A549 (cell line): ENCODE measurements around the gene MGRN1. TPM values are rescaled to one million over a fixed set of nuclear protein-coding genes. Genes with fewer than 3 reads are reported as not detected.

ENCODE experiments used
- ATAC-seq, 2 experiments: fragments of 200-7000 bp in 1 of 2; fragments of >200 bp in 1 of 2; cut with Nextera tagmentation in 1 of 2; cut with Tn5 transposase in 1 of 2; 3 replicates each; pipeline versions ENCODE4 v1.8.0 to v1.9.1; 2018 to 2020; ENCODE audit warnings: mild to moderate bottlenecking in 1 of 2, moderate library complexity in 1 of 2
- CTCF ChIA-PET: fragments of 300-600 bp; sonication (Branson Sonifier 250); formaldehyde crosslinking; extraction: SDS; loops from one replicate; lab custom pipeline; 2021; ENCODE audit warnings: antibody characterized with exemption, inconsistent platforms; lab: Yijun Ruan, JAX
- POLR2A ChIA-PET: fragments of 350-600 bp; formaldehyde crosslinking; extraction: SDS; loops from one replicate; lab custom pipeline; 2021; ENCODE audit warnings: antibody characterized with exemption, inconsistent platforms; lab: Yijun Ruan, JAX
- DNase-seq, 2 experiments: peaks; one replicate each; pipeline versions ENCODE4 v3.0.0 to v3.0.0-alpha.2; 2011 to 2016; ENCODE audit warnings: low read depth in 1 of 2, low spot score in 1 of 2
- FAIRE-seq: peaks from 2 replicates; lab custom pipeline; 2011; peaks lifted over from hg19 to GRCh38; lab: Jason Lieb, UNC
- H3K27ac ChIP-seq, 2 experiments: fragments of >200 bp; sonication (Bioruptor Twin); formaldehyde crosslinking; 3 replicates each; pipeline ENCODE4 v1.5.1; 2016 to 2017
- H3K4me1 ChIP-seq: fragments of >200 bp; sonication (Bioruptor Twin); formaldehyde crosslinking; 3 replicates; pipeline ENCODE4 v1.6.1; 2016
- H3K4me2 ChIP-seq: fragments of >200 bp; sonication (Bioruptor Twin); formaldehyde crosslinking; 3 replicates; pipeline ENCODE4 v1.6.1; 2016
- H3K4me3 ChIP-seq: fragments of >200 bp; sonication (Bioruptor Twin); formaldehyde crosslinking; 3 replicates; pipeline ENCODE4 v1.5.1; 2016
- H3K9me3 ChIP-seq: fragments of >200 bp; sonication (Bioruptor Twin); formaldehyde crosslinking; 3 replicates; pipeline ENCODE4 v1.6.1; 2016
- CBX8 ChIP-seq: fragments of 200-600 bp; sonication (generic); IDR thresholded peaks from 2 replicates; pipeline ENCODE4 v1.6.1; 2016
- CHD2 ChIP-seq: fragments of 150-350 bp; IDR thresholded peaks from 2 replicates; pipeline ENCODE4 v1.6.1; 2014; ENCODE audit warnings: low read length; ENCODE audit not compliant: partially characterized antibody
- E2F6 ChIP-seq: IDR thresholded peaks from 2 replicates; pipeline ENCODE4 v1.6.1; 2012; ENCODE audit warnings: low read depth, borderline replicate concordance
- EHMT2 ChIP-seq: fragments of 200-600 bp; sonication (generic); IDR thresholded peaks from 2 replicates; pipeline ENCODE4 v1.6.1; 2016; ENCODE audit warnings: antibody characterized with exemption, low read depth, mild to moderate bottlenecking, moderate library complexity
- ELK1 ChIP-seq: fragments of 150-350 bp; IDR thresholded peaks from 2 replicates; pipeline ENCODE4 v1.6.1; 2014; ENCODE audit warnings: low read depth, mild to moderate bottlenecking, low read length
- EP300 ChIP-seq, 2 experiments: fragments of >200 bp; sonication (Bioruptor Twin); formaldehyde crosslinking; IDR thresholded peaks; 2 replicates in 1 of 2; 3 replicates in 1 of 2; pipeline ENCODE4 v1.6.1; 2016 to 2017
- ESRRA ChIP-seq: fragments of 150-350 bp; IDR thresholded peaks from 2 replicates; pipeline ENCODE4 v1.6.1; 2014; ENCODE audit warnings: mild to moderate bottlenecking, low read length, borderline replicate concordance
- FOSB ChIP-seq: fragments of 250-450 bp; sonication (Bioruptor Pico); IDR thresholded peaks from 2 replicates; pipeline ENCODE4 v1.5.0; 2020; ENCODE audit warnings: mild to moderate bottlenecking, moderate library complexity
- GATA3 ChIP-seq: IDR thresholded peaks from 2 replicates; pipeline ENCODE4 v1.6.1; 2012; ENCODE audit warnings: borderline replicate concordance
- HES2 ChIP-seq: fragments of >200 bp; sonication (Bioruptor Twin); formaldehyde crosslinking; IDR thresholded peaks from 2 replicates; pipeline ENCODE4 v1.6.1; 2016
- HOXB5 ChIP-seq: fragments of 250-450 bp; sonication (Bioruptor Pico); IDR thresholded peaks from 2 replicates; pipeline ENCODE4 v1.5.0; 2020; ENCODE audit warnings: mild to moderate bottlenecking, moderate library complexity
- JUN ChIP-seq, 2 experiments: fragments of >200 bp; sonication (Bioruptor Twin); formaldehyde crosslinking; IDR thresholded peaks; 2 replicates in 1 of 2; 3 replicates in 1 of 2; pipeline ENCODE4 v1.6.1; 2016 to 2017
- JUNB ChIP-seq: fragments of >200 bp; sonication (Bioruptor Twin); formaldehyde crosslinking; IDR thresholded peaks from 2 replicates; pipeline ENCODE4 v1.6.1; 2016
- MAX ChIP-seq: IDR thresholded peaks from 2 replicates; pipeline ENCODE4 v1.6.1; 2012
- NPAS2 ChIP-seq: fragments of 250-450 bp; sonication (Bioruptor Pico); IDR thresholded peaks from 2 replicates; pipeline ENCODE4 v1.8.0; 2022; ENCODE audit warnings: mild to moderate bottlenecking, moderate library complexity, borderline replicate concordance
- POLR2AphosphoS2 ChIP-seq: conservative IDR thresholded peaks from 2 replicates; pipeline ENCODE4 v1.6.1; 2012; ENCODE audit warnings: low read length, improper control_type of control experiment, inconsistent platforms
- RCOR1 ChIP-seq: fragments of 150-350 bp; IDR thresholded peaks from 2 replicates; pipeline ENCODE4 v1.6.1; 2014; ENCODE audit warnings: antibody characterized with exemption, low read length, low read depth
- RFX5 ChIP-seq: fragments of 450-650 bp; IDR thresholded peaks from 2 replicates; pipeline ENCODE4 v1.7.1; 2014; ENCODE audit warnings: antibody characterized with exemption, mild to moderate bottlenecking, moderate library complexity
- RNF2 ChIP-seq: fragments of 200-600 bp; sonication (generic); IDR thresholded peaks from 2 replicates; pipeline ENCODE4 v1.6.1; 2016; ENCODE audit warnings: low read depth, mild to moderate bottlenecking, antibody characterized with exemption, moderate library complexity, borderline replicate concordance
- TFCP2L1 ChIP-seq: fragments of 250-450 bp; sonication (Bioruptor Pico); IDR thresholded peaks from 2 replicates; pipeline ENCODE4 v1.5.0; 2021; ENCODE audit warnings: mild to moderate bottlenecking
- TP53 ChIP-seq: fragments of 250-450 bp; sonication (Bioruptor Pico); IDR thresholded peaks from 2 replicates; pipeline ENCODE4 v1.5.0; 2021; ENCODE audit warnings: mild to moderate bottlenecking, moderate library complexity
- ZC3H11A ChIP-seq: fragments of 450-650 bp; IDR thresholded peaks from 2 replicates; pipeline ENCODE4 v1.6.1; 2014; ENCODE audit warnings: antibody characterized with exemption, mild to moderate bottlenecking
- ZFP36 ChIP-seq: fragments of 450-650 bp; IDR thresholded peaks from 2 replicates; pipeline ENCODE4 v1.6.1; 2014; ENCODE audit warnings: borderline replicate concordance; ENCODE audit not compliant: partially characterized antibody
- ZNF302 ChIP-seq: fragments of 250-450 bp; sonication (Bioruptor Pico); IDR thresholded peaks from 2 replicates; pipeline ENCODE4 v1.9.0; 2021; ENCODE audit warnings: inconsistent platforms, mild to moderate bottlenecking, moderate library complexity
- WGBS: methylation state at CpG from one replicate; pipeline ENCODE4 v1.1.6; 2017; ENCODE audit errors: missing lambda C conversion rate; 5-methylcytosine and 5-hydroxymethylcytosine counted together
- polyA plus RNA-seq, 4 experiments: library from polyadenylated mRNA; depleted of rRNA in 3 of 4; stranded (reverse); fragments of >200 nt; fragmentation: RNase III in 1 of 4; extraction: RNeasy Plus Mini Kit Qiagen cat#74134 plus additional on column Dnase treatment in 1 of 4; gene quantifications; 2 replicates in 3 of 4; 3 replicates in 1 of 4; pipeline ENCODE4 v1.2.3, GENCODE V29; 2011 to 2017
- TF ChIP-seq, protein P1 (sequence below): fragments of >200 bp; sonication (Bioruptor Twin); formaldehyde crosslinking; IDR thresholded peaks from 3 replicates; pipeline ENCODE4 v1.5.1; 2016
- TF ChIP-seq, protein P2 (sequence below): fragments of 250-450 bp; sonication (Bioruptor Pico); IDR thresholded peaks from 2 replicates; pipeline ENCODE4 v1.5.0; 2021; ENCODE audit warnings: mild to moderate bottlenecking, moderate library complexity, borderline replicate concordance

The MGRN1 gene
- polyA plus RNA-seq, 2 of the 4 experiments (the other 2 are of a cell fraction) = 4.3 to 29.9 TPM

DNA sequence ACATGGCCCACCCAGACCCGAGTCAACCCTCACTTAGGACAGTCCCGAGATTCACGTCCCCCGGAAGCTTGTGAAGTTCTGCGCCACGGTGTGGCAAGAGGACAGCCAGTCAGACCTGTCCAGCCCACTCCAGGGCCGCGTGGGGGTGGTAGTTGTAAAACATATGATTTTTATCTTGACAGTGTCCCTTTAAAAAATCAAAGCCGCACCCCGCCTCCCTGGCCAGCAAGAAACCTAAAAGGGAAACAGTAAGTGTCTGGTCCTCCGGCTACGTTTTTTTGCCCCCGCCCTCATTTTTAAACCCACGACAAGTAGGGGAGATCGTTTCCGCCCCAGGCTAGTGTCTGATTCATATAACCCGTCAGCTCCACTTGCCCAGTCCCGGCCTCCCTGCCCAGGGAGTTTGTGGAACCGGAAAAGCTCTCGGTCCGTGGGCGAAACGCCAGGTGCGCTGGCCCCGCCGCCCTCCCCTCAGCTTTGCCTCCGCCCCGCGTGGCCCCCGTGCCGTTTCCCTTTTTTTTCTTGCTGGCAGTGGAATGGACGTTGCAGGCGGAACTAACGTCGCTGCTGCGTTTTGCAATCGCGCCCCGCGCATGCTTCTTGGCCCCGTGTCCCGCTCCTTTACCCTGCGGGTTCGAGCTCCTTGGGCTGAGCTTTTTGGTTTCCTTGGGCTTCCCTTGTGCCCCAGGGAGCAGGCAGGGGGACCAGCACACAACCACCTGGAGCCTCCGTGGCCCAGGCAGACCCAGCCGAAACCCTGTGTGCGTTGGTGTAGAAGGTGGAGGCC is 55.4 kb downstream of the MGRN1 start:
- no peak for FAIRE-seq

DNA sequence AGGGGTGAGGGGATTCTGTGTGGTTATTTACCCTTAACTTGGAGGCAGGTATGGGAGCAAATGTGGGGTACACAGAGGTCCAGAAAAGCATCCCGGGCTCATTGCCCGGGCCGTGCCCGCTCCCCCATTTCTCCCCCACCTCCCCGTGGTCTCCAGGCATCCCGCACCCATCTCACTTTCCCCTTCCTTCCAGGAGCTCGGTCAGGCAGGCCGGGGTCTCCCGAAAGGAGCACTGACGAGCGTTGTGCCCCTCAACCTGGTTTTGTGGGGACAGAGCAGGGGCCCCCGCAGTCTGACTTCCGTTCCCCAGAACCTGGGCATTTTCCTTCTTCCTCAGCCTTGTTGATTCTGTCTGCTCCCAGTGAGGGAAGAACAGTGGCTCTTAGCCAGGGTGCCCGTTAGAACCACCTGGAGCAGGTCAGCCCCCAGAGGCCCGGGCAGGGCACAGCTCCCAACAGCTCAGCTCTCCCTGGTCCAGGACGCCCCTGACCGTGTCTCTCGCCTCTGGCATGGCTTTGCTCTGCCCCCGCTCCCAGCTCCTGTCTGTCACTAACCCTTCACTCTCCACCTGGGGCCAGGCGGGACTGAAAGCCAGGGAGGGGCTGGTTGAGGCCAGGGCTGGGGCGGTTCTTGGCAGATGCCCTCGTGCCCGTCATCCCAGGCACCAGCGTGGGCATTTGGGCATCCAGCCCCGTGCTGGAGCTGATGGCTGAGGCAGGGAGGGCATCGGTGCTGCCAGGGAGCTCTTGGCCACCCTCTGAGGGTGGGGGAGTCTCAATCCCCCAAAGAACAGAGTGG is 56.2 kb downstream of the MGRN1 start:
- no peak overlapping the region for H3K4me2 ChIP-seq
- FAIRE-seq = no peak
- no peak overlapping the region for H3K4me3 ChIP-seq
- WGBS = 91% methylated on average over 23 of the region's 26 CpGs
- ChIA-PET POLR2A (no interaction called here), CTCF (interaction anchor here (0.6 to 2.2 kb wide), 6 partner anchors 13 to 194 kb away, joined by 3 to 7 read pairs (median 4); partner anchors contain the start of gene NUDT16L1)
- H3K4me1 ChIP-seq = no peaks in the 10 kb centered on the region
- H3K27ac ChIP-seq = no peak overlapping the region
- no peak for DNase-seq
- ATAC-seq = no peak
- no peaks in the 10 kb centered on the region for H3K9me3 ChIP-seq
- TF ChIP-seq EP300 (IDR thresholded peaks at IDR 0.05) (no peak), GATA3 (no peak), TP53 (no peak), ELK1 (no peak), HOXB5 (CRISPR knock-in tag) (no peak), ZNF302 (no peak), MAX (no peak), JUN (IDR thresholded peaks at IDR 0.05) (no peak), FOSB (CRISPR knock-in tag) (no peak)
- TF ChIP-seq, protein P1, sequence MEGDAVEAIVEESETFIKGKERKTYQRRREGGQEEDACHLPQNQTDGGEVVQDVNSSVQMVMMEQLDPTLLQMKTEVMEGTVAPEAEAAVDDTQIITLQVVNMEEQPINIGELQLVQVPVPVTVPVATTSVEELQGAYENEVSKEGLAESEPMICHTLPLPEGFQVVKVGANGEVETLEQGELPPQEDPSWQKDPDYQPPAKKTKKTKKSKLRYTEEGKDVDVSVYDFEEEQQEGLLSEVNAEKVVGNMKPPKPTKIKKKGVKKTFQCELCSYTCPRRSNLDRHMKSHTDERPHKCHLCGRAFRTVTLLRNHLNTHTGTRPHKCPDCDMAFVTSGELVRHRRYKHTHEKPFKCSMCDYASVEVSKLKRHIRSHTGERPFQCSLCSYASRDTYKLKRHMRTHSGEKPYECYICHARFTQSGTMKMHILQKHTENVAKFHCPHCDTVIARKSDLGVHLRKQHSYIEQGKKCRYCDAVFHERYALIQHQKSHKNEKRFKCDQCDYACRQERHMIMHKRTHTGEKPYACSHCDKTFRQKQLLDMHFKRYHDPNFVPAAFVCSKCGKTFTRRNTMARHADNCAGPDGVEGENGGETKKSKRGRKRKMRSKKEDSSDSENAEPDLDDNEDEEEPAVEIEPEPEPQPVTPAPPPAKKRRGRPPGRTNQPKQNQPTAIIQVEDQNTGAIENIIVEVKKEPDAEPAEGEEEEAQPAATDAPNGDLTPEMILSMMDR = no peak

More for the DNA sequence above, 55.4 kb downstream of the MGRN1 start:
- Histone ChIP-seq H3K4me3 (no peak overlapping the region), H3K27ac (no peak overlapping the region), H3K9me3 (no peaks in the 10 kb centered on the region), H3K4me2 (no peak overlapping the region), H3K4me1 (no peaks in the 10 kb centered on the region)
- no peak for TF ChIP-seq CHD2
- TF ChIP-seq JUNB = no peak
- no peak for TF ChIP-seq ZC3H11A
- TF ChIP-seq ZFP36 = no peak
- TF ChIP-seq POLR2AphosphoS2 = no peak
- TF ChIP-seq TFCP2L1 (CRISPR knock-in tag) = no peak
- TF ChIP-seq, protein P2, sequence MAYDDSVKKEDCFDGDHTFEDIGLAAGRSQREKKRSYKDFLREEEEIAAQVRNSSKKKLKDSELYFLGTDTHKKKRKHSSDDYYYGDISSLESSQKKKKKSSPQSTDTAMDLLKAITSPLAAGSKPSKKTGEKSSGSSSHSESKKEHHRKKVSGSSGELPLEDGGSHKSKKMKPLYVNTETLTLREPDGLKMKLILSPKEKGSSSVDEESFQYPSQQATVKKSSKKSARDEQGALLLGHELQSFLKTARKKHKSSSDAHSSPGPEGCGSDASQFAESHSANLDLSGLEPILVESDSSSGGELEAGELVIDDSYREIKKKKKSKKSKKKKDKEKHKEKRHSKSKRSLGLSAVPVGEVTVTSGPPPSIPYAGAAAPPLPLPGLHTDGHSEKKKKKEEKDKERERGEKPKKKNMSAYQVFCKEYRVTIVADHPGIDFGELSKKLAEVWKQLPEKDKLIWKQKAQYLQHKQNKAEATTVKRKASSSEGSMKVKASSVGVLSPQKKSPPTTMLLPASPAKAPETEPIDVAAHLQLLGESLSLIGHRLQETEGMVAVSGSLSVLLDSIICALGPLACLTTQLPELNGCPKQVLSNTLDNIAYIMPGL (CRISPR knock-in tag) = no peak
- TF ChIP-seq RCOR1 = no peak
- TF ChIP-seq EHMT2 = no peak
- no peak for TF ChIP-seq JUN (IDR thresholded peaks at IDR 0.05)
- TF ChIP-seq E2F6 = no peak
- TF ChIP-seq, protein P1 = no peak
- TF ChIP-seq ESRRA = no peak
- TF ChIP-seq NPAS2 (CRISPR knock-in tag) = no peak
- no peak for TF ChIP-seq CBX8
- no peak for TF ChIP-seq HES2
- TF ChIP-seq RFX5 = no peak
- no peak for TF ChIP-seq RNF2
- 90% methylated on average over 46 of the region's 47 CpGs for WGBS
- ChIA-PET POLR2A (no interaction called here), CTCF (interaction anchor here (0.6 to 2.2 kb wide), 4 partner anchors 12 to 1652 kb away, joined by 3 to 7 read pairs (median 4); partner anchors contain the start of gene NUDT16L1)
- no peak for DNase-seq
- ATAC-seq = no peak
